ENCODE data around the gene TTC1.

The TTC1 gene

GRCh38 chr5:160029004-160029403, 20.1 kb downstream of the TTC1 start:
- no peak for TF ChIP-seq CTCF (IDR thresholded peaks at IDR 0.05; ENCODE audit: control insufficient read depth, insufficient read depth, low read depth, low read length, missing control alignments)
- no peak overlapping the region for H3K4me3 ChIP-seq (ENCODE audit: control insufficient read depth, low read depth, low read length)
- no peak for DNase-seq (ENCODE audit: low read depth)

GRCh38 chr5:160029540-160030139, 20.7 kb downstream of the TTC1 start:
- no peak for TF ChIP-seq CTCF (IDR thresholded peaks at IDR 0.05; ENCODE audit: control insufficient read depth, insufficient read depth, low read depth, low read length, missing control alignments)
- H3K4me3 ChIP-seq (ENCODE audit: control insufficient read depth, low read depth, low read length), result no peak overlapping the region
- DNase-seq (ENCODE audit: low read depth), result no peak

GRCh38 chr5:160030631-160031377, 21.9 kb downstream of the TTC1 start:
- no peak for TF ChIP-seq CTCF (IDR thresholded peaks at IDR 0.05; ENCODE audit: control insufficient read depth, insufficient read depth, low read depth, low read length, missing control alignments)
- no peak for DNase-seq (ENCODE audit: low read depth)
- no peak overlapping the region for H3K4me3 ChIP-seq (ENCODE audit: control insufficient read depth, low read depth, low read length)

- no peak for DNase-seq (ENCODE audit: low read depth)
- TF ChIP-seq CTCF (IDR thresholded peaks at IDR 0.05; ENCODE audit: control insufficient read depth, insufficient read depth, low read depth, low read length, missing control alignments), result no peak
- H3K4me3 ChIP-seq (ENCODE audit: control insufficient read depth, low read depth, low read length), result no peak overlapping the region
Measured at GRCh38 chr5:160033546-160034252, 24.8 kb downstream of the TTC1 start.

GRCh38 chr5:160036243-160036642, 27.3 kb downstream of the TTC1 start:
- TF ChIP-seq CTCF (IDR thresholded peaks at IDR 0.05; ENCODE audit: control insufficient read depth, insufficient read depth, low read depth, low read length, missing control alignments), result no peak
- no peak for DNase-seq (ENCODE audit: low read depth)
- H3K4me3 ChIP-seq (ENCODE audit: control insufficient read depth, low read depth, low read length), result no peak overlapping the region

- no peak for DNase-seq (ENCODE audit: low read depth)
- no peak overlapping the region for H3K4me3 ChIP-seq (ENCODE audit: control insufficient read depth, low read depth, low read length)
- TF ChIP-seq CTCF (IDR thresholded peaks at IDR 0.05; ENCODE audit: control insufficient read depth, insufficient read depth, low read depth, low read length, missing control alignments), result no peak
Measured at GRCh38 chr5:160036884-160037283, 27.9 kb downstream of the TTC1 start.

Measured in AG09309 (cell line).